HG02759 (cell line): ENCODE results near the gene DIS3L2.

Source experiments
- ATAC-seq: cut with Tn5 transposase; IDR thresholded peaks from one replicate; pipeline ENCODE4 v1.9.1; 2021; ENCODE audit warnings: mild to moderate bottlenecking, moderate library complexity; ENCODE audit not compliant: unreplicated experiment

DIS3L2 gene

DNA sequence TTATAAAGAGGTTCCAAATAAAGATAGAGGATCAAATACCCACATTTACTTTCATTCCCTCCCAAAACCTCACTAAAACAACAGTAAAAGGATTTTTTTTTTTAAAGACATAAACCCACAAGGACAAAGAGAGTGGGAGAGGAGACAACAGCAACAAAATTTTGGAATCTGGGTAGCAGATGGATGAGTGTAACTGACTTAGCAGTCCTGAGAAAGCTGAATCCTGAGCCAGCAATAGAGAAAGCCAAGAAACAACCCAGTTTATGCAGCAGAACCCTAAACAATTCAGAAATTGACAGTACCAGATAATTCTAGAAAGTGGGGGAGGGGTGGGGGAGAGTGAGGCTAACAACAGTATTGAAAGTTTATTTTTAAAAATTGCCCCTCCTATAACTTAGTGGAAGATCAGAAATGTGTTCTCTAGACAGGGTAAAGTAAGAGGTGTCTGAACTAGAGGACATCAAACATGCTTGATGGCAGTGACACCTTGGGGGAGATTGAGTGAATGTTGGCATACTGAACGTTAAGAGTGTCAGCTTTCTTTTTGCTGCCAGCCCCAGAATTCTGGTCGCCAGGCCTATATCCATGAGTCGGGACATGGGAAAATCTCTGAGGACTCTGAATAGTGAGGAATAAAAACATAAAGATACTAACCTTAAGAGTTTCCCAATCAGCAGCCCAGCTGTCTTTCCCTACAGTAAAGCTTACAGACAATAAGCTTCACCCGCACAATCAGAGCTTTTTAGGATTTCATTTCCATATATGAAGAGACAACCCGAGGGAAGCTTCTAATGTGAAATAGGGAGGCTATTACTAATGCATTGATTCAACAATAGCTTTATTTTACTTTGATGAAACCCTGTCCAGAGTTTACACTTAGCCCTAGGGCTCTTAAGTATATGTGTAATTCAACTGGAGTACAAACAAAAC is 289.0 kb downstream of the DIS3L2 start:
- no peak for ATAC-seq

DNA sequence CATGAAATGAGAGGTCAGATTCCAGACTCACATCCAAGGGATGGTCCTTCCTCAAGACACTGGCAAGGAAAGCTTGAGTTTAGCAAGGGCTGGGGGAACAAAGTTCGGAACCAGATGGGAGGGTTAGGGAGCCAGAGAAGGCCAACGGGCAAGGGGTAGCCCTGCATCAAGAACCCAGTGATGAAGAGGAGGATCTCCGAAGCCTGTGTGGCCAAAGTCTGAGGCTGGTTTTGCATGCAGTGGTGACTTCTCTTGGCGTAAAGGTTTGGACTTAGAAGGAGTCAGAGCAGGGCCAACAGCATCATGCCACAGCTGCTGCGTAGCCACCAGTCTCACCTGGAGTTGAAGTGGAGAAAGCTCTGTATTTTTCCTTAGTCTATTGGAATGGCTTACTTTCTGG is 293.5 kb downstream of the DIS3L2 start:
- ATAC-seq: no peak

DNA sequence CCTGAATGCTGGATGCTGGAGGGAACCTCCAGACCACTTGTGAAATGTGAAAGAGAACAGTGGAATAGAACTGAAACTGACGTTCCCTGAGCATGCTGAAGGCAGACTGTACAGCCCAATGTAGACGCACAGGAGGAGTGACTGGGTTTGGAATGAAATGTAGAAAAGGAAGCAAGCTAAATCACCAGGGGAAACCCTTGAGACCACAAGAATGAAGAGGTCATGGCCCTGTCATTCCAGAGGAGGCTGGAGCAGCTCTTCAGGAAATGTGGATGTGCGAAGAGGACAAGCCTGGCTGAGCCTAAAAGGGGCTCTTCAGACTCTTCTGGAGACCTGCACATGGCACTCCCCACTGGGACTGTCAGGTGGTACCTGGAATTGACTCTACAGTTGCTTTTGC is 298.6 kb downstream of the DIS3L2 start:
- ATAC-seq: no peak

DNA sequence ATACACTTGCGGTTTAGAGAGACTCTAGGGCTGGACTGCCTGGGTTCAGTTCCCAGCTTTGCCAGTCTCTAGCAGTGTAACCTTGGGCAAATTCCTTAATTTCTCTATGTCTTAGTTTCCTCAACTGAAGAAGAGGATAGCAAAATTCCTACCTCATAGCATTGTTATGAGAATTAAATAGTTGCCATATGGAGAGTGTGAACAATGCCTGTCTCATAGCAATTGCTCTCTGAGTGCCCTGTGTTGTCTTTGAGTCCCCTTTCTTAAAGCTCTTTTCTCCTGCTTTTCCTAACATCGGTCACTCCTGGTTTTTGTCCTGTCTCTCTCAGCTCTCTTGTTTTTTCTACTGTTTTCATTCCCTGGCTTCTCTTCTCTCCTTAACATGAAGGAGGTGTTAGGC is 300.3 kb downstream of the DIS3L2 start:
- no peak for ATAC-seq

DNA sequence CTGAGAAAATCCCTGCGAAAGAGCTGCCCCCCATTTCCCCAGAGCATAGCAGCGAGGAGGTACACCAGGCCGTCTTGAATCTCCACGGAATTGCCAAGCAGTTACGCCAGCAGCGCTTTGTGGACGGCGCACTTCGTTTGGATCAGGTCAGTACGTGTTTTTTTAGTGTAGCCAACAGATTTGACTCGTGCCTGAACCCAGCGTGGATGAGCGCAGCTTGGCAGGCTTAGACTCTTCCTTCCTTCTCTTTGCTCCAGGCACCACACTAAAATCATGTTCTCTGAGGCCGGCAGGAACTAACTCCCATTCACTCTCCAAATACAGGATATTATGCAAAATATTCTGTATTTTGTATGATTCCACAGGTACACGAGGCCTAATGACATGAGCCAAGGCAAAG is 301.8 kb downstream of the DIS3L2 start:
- ATAC-seq: no peak

DNA sequence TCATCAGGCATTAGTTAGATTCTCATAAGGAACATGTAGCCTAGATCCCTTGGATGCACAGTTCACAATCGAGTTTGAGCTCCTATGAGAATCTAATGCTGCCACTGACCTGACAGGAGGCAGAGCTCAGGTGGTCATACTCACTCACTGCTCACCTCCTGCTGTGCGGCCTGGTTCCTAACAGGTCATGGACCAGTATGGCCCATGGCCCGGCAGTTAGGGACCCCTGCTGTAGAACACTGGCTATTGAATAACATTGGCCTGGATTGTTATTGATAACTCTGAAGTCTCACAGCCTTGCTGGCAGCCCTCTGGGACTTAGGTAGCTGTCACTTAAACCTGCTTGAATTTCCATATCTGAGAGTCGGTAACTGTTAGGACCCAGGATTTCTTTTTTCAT is 302.6 kb downstream of the DIS3L2 start:
- ATAC-seq: no peak

DNA sequence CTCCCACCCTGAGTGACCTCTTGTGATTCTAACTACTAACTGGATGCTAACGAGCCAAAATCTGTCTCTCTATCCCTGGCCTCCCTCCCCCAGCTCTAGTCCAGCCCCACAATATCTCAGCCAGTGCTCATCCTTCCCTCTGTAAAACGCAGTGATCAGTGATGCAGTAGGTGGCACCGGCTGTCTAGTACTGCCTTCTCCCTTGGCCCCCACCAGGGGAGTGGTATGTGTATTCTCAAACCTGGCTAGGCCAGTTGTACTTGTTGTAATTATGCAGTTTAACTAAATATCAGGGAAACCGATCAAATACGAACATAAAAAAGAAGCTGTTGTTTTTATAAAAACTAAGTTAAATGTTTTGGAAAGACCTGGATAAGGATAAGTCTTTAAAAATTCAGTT is 303.8 kb downstream of the DIS3L2 start:
- no peak for ATAC-seq

DNA sequence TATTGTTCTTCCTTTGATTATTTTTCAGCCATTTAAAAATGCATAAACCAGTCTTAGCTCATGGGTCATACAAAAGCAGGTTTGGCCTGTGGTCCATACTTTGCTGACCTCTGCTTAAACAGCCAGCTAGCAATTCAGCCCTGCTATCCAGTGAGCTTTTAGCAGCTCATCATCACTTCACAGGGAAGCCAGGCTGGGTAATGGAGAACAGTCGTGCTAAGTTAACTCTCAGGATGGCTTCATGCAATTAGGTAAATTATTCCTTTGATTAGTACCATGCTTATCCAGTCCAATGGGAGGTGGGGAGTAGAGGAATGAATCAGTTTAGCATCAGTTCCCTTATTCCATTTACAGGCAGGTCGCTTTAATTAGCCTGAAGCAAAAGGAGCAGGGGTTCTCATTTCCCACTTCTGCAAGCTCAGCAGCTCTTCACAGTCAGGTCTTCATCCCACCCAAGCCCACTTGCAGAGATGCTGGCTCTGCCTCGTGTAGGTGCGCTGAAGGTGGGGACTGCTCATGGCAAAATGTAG is 307.2 kb downstream of the DIS3L2 start:
- no peak for ATAC-seq

DNA sequence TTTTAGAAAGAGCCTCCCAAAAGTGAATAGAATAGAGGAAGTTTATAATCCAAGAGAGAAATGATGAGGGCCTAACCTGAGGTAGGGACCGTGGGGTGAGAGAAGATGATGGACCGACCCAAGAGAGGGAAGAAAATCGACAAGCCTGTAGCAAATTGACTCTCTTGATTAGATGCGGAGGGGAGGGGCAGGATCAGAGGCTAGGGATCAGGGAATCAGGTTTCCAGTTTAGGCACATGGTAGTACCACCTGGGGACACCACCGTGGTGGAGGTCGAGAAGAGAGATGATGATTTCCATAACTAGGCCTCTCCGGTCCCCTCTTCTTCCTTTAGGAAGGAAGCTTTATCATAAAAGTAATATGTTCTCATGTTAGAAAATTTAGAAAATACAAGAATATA is 308.4 kb downstream of the DIS3L2 start:
- no peak for ATAC-seq

DNA sequence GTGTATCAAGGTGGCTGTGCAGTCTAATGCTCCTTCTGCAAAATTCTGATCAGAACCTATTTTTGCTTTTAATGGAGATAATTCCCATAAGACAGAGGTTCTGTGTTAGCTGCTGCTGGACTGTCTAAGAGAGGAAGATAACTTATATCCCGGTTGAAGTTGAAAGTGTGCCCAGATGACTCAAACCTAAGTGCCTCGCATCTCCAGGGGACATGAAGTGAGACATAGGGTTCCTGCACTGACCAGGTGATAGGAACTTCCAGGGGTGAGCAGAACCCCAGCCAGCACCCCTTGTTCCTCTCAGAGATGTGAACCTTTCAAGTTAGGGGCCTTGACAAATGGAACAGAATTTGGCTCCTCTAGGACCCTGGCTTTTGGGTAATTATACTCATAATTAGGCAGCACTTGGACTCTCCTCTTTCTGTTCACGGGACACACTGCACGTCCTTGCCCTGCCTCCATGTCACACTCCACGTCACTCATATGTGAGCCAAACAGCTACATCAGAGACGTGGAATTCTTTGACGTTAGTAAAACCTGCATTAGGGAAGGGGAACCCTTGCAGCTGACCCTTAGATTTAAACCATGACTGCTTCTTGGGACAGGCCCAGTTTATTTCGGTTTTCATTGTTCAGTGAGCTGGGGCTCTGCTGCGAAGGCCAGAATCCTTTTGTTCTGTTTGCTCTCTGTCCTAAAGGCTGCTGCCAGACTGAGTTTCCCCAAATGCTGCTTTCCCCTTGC is 312.6 kb downstream of the DIS3L2 start:
- ATAC-seq: no peak

DNA sequence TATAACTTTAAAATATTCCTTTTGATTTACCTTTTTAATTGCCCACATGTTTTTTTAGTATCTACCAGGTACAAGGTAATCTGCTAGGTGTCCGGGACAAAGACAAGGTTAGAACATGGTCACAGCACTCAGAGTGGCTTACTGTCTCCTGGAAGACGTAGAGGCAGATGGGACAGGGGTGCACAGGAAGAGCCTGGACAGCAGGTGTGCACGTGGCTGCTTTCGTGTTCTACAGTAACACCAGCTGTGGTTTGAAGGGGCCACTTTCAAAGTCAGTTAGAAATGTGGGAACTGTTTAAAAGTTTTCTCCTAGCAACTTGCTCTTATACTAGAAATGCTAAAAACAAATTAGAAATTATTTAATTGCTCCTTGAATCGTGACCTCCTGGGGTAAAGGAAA is 314.2 kb downstream of the DIS3L2 start:
- ATAC-seq: no peak

DNA sequence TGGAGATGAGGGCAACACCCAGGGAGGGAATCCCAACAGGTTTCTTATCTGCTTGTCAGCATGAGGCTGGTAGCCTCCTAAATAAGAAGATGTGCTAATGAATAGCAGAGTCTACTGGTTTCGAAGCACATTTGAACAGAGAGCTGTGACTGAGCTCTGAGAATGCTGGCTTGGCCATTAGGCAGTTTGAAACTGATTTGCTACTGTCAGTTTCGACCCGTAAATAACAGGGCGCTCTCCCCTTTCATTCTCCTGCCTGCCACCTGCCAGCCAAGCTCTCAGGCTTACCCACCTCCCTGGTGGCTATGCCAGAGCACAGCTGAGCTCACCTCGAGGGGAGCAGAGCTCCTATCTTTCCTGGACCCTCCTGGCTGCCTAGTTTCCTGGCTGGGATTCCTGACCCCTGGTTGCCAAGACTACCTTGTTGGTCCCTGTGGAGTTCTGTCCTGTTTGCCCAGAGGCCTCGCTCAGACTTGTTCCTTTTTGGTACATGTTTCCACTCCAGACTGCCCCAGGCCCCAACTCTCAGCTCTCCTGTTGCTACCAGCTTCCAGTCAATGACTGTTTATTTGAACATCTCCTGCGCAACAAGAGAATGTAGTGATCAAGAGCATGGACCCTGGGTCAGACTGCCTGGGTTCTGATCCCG is 314.7 kb downstream of the DIS3L2 start:
- no peak for ATAC-seq

DNA sequence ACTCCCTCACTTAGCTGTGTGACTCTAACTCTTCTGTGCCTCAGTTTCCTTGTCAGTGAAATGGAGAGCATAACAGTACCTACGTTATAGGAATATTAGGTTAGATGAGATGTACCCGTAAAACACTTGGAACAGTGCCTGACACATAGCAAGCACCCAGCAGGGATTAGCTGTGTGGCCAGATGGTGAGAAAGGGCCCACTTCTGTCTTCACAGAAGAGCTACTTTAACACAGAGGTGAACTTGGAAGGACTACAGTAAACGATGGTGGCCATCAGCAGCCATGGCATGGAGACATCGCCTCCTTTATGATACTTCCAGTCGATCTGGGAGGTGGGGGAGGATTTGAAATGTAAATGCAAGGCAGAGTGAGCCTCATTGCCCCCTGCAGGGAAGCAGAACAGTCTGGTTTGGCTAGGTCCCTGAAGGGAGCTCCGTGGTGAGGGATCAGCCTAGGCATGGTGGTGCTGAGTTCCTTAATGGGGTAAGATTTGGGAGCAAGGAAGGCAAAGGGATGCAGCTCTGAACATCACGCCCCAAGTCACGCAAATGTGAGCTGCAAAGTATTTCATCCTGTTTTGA is 315.3 kb downstream of the DIS3L2 start:
- ATAC-seq: no peak

DNA sequence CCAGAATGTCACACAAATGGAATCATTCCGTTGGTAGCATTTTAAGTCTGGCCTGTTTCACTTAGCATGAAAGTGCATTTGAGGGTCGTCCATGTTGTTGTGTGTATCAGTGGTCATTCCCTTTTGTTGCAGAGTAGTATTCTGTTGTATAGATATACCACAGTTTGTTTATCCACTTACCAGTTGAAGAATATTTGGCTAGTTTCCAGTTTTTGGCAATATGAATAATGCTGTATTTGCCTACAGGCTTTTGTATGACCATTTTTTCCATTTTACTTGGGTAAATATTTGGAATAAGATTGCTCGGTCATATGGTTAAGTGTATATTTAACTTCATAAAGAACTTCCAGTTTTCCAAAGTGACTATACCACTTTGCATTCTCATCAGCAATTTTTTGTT is 317.0 kb downstream of the DIS3L2 start:
- no peak for ATAC-seq

DNA sequence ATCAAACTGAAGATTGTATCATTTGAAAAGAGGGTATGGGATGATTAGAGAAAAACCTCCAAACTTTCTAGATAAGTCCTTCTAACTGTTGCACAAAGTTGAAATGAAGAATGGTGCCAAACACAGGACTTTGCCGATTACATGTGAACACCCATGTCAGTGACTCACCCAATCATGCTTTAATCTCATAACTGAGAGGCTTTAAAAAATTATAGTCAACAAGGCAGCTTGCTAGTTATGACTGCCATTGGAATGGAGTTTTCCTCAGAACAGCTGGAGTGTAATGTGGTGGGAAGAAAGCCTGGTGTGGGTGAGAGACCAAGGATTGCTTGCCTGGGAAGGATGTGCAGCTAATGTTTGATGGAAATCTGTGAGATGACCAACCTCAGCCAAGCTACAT is 318.8 kb downstream of the DIS3L2 start:
- ATAC-seq: no peak

DNA sequence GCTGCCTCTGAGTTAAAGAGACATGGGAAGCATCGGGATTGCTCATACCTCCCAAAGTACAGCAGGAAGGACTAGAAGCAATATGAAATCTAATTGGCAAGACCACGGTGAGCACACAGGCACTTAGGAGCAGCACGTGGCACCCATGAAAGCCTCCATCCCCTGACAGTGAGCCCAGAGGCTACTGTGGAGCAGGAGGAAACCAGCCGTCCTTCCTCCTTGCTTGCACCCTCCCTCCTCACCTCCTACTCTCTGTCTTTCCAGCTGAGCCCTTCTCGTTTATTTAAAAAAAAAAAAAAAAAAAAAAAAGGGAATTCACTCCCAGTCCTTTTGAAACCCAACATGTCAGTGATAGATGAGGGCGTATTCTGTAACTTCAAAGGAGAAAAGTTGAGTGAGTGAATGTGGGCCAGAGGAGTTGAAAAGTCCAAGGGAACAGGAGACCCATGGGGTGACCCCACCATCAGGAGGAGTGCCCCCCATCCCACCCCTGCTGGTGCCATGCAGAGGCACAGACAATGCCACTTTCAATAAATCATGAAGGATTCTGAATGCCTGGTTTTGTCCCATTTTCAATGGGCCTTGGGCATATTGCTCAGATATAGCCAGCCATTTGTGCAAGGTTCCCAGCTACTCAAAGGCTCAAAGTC is 320.5 kb downstream of the DIS3L2 start:
- no peak for ATAC-seq

DNA sequence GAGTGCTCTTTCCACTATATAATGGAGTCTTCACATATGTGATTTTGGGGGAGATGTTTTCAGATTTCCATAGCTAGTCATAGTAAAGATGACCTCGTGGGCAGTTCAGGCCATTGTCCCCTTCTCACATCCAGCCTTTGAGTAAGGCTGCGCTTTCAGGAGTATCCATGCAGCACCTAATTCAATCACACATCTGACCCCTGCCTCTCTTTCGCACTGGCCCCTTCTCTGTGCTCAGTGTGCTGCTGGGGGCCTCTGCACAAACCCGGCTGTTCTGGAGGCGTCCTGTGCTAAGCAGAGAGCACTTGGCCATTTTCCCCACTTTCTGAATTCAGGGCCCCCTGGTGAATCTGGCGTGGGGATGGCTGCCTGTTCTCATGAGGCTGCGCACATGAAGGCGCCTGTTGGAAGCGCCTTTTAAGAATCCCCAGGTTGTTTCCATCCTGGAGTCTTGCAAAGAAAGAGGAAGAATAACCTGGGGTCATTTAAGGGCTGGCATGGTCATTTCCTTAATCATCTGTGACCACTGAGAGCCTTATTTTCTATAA is 321.1 kb downstream of the DIS3L2 start:
- no peak for ATAC-seq

DNA sequence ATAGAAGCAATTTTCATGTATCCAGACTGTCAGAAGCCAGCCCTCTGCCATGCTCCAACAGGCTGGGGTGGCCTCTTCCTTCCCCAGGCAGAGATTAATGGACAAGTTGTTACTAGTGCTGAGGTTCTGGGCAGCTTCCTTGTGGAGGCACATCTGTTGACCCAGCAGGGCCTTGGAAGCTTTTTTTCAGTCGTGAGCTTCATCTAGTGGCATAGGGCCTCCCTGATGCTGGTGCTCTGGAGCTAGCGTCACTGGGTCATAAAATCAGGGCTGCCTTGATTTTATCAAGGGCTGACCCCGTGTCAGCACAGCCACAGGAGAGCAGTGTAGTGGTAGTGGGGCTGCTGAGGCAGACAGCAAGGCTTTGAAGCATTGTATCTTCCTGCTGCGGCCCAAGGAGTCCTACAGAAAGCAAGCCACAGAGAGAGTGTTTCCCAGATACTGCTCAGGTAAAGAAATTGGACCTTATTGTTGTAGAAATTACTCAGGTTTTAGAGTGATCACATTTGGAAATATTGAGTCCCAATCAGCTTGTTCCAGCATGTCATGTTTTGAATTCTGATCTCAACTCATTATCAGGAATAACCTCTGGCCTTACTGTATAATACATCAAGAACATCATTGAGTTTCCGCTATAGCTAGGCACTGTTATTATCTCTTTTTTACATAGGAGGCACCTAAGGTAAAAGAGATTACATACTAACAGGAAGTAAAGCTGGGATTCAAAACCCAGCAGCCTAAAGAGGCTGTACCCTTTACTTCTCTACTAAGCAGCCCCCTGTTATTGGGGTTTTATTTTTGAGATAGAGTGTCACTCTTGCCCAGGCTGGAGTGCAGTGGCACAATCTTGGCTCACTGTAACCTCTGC is 324.7 kb downstream of the DIS3L2 start:
- ATAC-seq: no peak

DNA sequence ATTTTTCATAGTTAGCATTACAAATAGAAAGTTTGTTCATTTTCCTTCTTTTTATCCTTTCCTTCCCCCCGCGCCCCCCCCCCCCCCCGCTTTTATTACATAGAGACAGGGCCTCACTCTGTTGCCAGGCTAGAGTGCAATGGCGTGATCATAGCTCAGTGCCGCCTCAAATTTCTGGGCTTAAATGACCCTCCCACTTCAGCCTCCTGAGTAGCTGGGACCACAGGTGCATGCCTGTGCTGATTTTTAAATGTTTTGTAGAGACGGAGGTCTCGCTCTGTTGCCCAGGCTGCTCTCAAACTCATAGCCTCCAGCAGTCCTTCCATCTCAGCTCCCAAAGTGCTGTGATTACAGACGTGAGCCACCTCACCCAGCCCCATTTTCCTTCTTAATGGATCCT is 325.8 kb downstream of the DIS3L2 start:
- no peak for ATAC-seq
